8988T (cell line): ENCODE data around the gene ACAN.

ENCODE experiments used
- DNase-seq: peaks from one replicate; pipeline ENCODE4 v3.0.0; 2011

Gene ACAN

DNA sequence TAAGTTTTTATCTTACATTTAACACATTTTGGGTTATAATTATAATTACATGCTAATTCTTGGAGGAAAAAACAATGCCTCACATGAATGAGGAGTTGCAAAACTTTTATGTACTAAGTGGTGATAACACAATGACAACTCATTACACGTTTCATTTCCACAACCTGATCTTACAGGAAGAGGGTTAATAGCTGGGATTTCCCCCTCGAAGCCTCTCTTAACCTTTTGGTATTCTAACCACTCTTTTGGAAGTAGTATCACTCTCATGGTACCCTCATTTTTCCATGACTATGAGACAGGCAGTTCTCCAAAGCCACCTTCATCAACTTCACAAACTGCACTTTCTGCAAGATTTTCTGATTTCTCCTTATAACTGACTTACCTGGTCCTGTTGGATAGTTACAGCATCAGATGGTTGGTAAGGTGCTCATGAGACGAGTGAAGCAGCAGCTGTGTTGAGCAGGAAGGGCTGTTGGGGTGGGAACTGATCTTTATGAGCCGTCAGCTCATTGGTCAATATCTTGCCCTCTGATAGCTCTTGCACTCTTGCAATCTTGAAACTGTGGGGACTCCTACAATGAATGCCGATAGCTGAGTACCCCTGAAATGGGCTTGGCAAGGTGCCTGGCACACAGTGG is 41.6 kb downstream of the ACAN start:
- DNase-seq, result no peak

GRCh38 chr15:88845616-88846015 is 42.4 kb downstream of the ACAN start:
- no peak for DNase-seq

GRCh38 chr15:88847144-88847543 is 43.9 kb downstream of the ACAN start:
- no peak for DNase-seq

DNA sequence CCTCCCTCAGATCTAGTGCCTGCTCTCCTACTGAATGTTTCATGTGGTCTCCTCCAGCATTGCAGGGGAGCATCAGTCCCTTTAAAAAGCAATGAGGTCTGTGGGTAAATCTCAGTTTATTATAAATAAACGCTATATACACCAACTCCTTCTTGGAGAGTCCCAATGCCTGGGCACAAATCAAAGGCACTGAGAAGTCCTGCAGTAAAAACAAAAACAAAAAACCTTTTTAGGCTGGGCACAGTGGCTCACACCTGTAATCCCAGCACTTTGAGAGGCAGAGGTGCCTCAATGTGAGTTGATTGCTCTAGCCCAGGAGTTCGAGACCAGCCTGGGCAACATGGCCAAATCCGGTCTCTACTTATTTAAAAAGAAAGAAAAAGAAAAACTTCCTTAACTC is 45.0 kb downstream of the ACAN start:
- no peak for DNase-seq

DNA sequence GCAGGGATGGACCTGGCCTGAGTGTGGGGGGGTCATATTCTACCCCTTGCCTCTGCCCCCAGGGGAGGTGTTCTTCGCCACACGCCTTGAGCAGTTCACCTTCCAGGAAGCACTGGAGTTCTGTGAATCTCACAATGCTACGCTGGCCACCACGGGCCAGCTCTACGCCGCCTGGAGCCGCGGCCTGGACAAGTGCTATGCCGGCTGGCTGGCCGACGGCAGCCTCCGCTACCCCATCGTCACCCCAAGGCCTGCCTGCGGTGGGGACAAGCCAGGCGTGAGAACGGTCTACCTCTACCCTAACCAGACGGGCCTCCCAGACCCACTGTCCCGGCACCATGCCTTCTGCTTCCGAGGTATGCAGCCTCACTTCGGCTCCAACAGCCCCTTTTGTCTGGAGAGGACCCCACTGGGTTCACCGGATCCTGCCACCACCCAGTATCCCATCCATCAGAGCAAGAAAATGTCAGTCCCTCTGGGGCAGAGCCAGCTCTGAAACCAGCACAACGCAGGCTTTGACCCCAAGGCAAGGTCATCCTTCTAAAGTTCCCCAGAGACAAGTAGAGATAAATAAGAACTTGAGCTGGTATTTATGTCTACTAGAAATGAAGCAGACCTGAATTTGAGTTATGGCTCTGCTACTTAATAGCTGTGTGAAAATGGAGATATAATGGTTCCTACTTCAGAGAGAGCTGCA is 46.3 kb downstream of the ACAN start:
- no peak for DNase-seq

- no peak for DNase-seq
These were observed 49.2 kb downstream of the ACAN start for GRCh38 chr15:88852476-88852875.

DNA sequence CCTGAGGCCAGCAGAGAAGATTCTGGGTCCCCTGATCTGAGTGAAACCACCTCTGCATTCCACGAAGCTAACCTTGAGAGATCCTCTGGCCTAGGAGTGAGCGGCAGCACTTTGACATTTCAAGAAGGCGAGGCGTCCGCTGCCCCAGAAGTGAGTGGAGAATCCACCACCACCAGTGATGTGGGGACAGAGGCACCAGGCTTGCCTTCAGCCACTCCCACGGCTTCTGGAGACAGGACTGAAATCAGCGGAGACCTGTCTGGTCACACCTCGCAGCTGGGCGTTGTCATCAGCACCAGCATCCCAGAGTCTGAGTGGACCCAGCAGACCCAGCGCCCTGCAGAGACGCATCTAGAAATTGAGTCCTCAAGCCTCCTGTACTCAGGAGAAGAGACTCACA is 55.7 kb downstream of the ACAN start:
- no peak for DNase-seq

GRCh38 chr15:88859550-88859949 is 56.3 kb downstream of the ACAN start:
- DNase-seq, result no peak

DNA sequence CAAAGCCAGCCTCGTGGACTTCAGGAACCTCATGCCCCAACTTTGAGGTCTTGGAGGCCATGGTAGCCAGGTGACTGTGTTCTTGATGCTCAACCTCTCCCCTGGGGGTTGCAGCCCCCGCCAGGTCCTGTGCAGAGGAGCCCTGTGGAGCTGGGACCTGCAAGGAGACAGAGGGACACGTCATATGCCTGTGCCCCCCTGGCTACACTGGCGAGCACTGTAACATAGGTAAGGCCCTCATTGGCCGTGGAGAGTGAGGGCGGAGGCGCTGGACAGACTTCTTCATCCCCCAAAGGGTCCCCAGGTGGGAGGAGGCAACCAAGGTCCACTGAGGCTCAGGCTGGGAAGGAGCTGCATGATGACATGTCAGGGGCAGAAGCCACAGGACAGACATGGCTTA is 57.0 kb downstream of the ACAN start:
- no peak for DNase-seq

- DNase-seq, result no peak
These were observed 60.2 kb downstream of the ACAN start for GRCh38 chr15:88863412-88863811.

GRCh38 chr15:88864861-88865497 is 61.7 kb downstream of the ACAN start:
- DNase-seq, result no peak

GRCh38 chr15:88865498-88866099 is 62.4 kb downstream of the ACAN start:
- no peak for DNase-seq

DNA sequence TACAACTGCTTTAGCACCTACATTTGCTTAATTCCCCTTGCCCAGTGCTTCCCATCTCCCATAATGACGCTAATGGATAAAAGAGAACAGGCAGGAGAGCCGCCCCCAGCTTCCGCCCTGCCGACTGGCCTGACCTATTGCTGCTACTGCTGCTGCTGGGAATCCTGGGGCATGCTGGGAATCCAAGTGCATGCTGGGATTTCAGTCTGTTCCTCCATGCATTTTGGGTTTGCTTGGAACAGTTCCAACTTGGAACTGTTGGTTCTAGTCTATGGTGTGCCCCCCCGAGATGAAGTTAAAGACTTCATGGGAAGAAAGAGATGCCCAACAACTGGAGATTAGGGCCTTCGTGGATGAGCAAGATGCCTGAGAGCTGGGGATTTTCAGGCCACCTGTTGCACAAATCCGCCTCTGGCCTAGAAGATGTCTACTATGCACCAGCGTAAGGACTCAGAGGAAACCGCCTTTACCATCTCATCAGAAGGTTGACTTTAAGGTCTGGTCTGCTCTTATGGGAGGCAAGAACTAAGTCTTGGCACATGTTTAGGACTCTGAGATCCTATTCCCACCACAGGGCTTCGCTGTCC is 63.2 kb downstream of the ACAN start:
- no peak for DNase-seq

- DNase-seq, result no peak
These were observed 68.1 kb downstream of the ACAN start for GRCh38 chr15:88871313-88871712.

DNA sequence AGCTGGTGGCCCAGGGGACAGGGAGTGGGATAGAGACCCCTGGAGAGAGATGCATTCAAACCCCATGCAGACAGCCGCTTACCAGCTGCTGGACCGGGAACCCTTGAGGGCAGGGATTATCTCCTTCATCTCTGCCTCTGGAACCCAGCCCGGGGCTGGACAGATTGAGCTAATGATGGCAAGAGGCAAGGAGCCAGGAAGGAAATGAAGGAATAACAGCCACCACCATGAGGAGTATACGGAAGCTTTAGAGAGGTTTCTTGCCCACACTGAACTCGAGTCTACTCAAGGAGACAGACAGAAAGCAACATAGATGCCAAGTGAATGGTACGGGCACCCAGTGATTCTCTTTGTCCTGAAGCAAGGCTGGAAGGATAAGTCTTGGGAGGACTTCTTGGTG is 68.9 kb downstream of the ACAN start:
- DNase-seq, result no peak

DNA sequence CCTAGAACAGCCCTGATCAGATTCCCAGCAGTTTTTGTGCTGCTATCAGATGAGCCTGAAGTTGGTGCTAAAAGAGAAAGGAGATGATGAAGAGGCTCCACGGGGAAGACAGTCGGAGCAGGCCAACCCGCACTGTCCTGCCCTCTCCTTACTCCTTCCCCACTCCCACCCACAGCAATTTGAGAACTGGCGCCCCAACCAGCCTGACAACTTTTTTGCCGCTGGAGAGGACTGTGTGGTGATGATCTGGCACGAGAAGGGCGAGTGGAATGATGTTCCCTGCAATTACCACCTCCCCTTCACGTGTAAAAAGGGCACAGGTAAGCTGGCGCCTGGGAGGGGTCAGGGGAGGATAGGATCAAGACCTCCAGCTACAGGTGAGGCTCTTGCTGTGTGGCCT is 69.5 kb downstream of the ACAN start:
- no peak for DNase-seq

DNA sequence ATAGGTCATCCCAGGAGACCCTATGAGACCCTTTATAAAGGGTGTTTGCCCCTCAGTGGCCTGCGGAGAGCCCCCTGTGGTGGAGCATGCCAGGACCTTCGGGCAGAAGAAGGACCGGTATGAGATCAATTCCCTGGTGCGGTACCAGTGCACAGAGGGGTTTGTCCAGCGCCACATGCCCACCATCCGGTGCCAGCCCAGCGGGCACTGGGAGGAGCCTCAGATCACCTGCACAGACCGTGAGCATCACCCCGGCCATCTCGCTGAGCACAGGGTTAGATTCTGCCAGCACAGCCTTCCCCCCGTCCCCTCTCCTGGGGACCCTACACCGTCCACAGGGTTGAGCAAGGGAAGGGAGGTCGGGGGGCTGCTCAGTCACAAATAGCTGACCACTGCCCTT is 70.5 kb downstream of the ACAN start:
- DNase-seq, result no peak

DNA sequence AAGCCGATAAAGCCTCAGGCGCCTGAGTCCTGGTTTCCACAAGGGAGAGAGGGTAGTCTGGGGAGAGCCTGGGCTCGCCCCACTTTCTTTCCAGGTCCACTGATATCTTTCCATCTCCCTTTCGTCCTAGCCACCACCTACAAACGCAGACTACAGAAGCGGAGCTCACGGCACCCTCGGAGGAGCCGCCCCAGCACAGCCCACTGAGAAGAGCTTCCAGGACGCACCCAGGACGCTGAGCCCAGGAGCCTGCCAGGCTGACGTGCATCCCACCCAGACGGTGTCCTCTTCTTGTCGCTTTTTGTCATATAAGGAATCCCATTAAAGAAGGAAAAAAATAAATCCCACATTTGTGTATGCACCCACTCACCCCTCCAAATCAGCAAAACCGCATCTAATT is 71.0 kb downstream of the ACAN start:
- no peak for DNase-seq

GRCh38 chr15:88874684-88875083 is 71.4 kb downstream of the ACAN start:
- DNase-seq, result no peak

DNA sequence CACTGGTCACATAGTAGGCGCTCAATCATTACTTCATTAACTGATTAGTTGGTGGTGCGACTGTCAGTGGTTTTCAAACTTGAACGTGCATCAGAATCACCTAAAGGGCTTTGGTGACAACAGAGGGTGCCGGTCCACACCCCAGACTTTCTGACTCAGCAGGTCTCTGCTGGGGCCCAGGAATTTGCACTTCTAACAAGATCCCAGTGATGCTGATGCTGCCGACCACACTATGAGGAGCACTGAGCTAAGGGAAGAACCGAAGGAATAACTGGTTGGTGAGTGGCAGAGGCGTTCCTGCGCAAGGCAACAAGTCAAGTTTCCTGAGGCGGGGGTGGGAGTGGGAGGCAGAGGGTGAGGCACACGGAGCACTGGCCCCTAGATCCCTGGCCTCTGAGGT is 73.3 kb downstream of the ACAN start:
- DNase-seq, result no peak

DNA sequence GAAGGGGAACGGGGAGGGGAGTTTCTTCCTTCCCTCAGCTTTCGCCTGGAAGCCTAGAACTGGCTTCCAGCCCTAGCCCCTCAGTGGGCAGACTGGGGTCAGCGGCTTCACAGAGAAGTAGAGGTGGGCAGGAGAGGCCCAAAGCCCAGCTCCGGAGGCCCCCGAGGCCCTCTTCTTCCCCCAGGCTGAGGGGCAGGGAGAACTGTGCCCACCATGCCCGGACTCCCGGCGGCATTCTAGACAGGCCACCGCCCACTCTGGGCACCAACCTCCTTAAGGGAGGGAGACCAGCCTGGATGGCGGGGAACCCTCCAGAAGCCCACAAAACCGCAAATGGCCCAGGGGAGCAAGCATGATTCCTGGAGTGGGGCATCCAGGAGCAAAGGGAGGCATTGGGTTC is 74.2 kb downstream of the ACAN start:
- DNase-seq, result no peak

- DNase-seq, result no peak
These were observed 74.7 kb downstream of the ACAN start for GRCh38 chr15:88877906-88878305.

GRCh38 chr15:88878720-88879184 is 75.5 kb downstream of the ACAN start:
- DNase-seq, result peak; percentile 73
